Activated CD8-positive, alpha-beta memory T cell treated with anti-CD3 and anti-CD28 coated beads for 1 hour (primary cell): ENCODE measurements around the gene MEI4.
"Not testable (repeated sequence)": the region's sequence is repeated elsewhere in the genome, so short reads cannot be mapped to it uniquely, and the experiment has no call there.

Source experiments
- DNase-seq, 2 donors: peaks; one replicate each; pipeline ENCODE4 v3.0.0-alpha.2; 2020; ENCODE audit warnings: low read depth in 1 of 2; ENCODE audit errors: extremely low read depth in 1 of 2

MEI4 gene, protein sequence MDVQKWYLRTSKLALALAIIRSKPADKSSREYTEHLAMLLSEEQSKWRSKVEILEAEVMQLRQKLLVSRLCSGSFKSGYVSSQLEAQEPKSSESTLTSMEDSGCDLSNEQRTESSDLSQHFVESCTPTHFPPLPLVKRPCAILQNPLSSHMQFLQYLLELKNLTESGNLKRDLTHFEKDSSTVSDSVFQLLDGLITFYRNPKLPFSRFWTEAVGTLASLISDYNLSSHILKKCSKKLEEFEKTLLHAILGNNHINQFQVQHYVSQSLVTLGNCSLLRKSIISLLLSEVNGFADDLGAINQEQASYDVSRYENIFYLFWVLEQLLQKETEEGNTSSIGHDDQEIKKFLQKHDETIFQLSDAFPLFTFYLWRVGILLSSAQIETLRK

DNA sequence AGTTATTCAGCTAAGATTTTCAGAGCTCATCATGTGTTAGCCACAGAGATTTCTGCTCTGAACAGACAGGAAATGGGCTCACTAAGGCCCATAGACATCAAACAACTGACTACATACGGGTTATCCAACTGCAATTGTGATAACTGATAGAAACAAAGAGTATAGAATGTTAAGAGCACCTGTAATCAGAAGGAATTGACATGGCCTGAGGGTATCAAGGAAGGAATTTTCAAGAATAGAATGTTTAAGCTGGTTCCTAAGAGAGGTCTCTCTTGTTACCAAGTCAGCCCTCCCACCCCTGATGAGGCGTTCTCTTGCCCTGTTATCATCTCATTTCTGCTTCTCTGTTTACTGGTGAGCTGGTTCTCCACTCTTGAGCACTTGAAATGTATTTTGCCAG is at the start of gene MEI4:
Gene MEI4, plus strand, starts transcription at position 301 of the 400 bp plus-strand sequence. CDS start 37,633 bp downstream, outside the sequence.
- no peak for DNase-seq

DNA sequence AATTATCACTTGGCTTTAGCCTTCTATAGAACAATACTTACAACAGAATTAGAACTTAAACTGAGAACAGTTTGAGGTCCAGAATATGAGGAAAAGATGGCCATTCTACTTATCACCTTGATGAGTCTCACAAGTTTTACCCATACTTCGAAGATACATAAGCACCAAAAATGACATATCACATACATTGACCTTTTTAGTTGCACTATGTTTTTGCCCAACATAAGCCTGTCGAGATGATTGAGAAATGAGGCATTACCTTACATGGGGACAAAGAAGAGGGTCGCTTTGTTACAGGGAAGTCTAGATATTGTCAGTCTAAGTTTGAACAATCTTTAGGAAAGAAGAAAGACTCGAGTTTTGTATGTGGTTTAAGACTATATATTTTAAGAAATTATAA is 48.4 kb upstream of the MEI4 start:
- no peak for DNase-seq

DNA sequence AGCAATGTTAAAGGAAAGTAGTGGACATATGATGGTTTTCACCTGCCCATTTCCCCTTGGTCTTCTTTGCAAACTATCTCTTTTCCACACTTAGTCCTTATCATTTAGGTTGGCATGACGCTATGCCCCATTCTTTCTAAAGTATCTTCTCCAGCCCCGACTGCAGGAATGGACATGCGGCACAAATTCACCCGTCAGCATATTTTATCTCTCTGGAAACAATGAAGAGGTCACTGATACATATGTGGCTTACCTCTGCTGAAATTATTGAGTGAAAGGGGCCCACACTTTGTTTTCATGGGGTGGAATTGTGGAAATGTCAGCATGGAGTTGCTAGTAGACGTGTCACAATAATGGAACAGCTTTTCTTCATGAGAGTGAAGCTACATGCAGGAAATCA is 45.8 kb upstream of the MEI4 start:
- DNase-seq, result no peak

DNA sequence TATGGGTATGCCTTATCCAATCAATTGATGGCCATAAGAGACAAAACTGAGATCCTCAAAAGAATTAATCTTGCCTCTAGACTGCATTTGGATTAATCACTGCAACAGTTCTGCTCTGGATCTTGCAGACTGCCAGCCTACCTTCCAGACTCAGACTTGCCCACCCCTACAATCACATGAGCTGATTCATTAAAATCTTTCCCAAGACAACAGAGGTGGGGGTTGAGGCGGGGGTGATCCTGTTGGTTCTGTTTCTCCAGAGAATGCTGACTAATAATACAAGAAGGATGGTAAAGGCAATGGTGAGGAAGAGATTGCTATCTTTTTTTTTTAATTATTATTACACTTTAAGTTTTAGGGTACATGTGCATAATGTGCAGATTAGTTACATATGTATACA is 43.7 kb upstream of the MEI4 start:
- no peak for DNase-seq

DNA sequence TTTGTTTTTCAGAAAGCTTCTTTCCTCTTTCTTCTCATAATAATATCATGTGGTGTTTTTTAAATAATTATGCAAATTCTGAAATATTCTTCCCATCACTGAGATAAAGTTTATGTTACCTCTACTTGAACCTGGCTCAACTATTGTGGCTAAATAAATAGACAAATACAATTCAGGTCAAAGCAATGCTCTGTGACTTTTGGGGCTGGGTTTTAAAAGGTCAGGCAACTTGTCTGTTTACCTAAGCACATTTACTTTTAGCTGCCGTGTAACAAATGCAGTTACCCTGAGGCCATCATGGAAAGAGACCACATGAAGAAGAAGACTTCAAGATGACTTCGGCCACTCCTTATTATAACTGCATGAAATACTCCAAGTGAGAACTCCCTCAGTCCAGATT is 33.7 kb upstream of the MEI4 start:
- DNase-seq, result no peak

DNA sequence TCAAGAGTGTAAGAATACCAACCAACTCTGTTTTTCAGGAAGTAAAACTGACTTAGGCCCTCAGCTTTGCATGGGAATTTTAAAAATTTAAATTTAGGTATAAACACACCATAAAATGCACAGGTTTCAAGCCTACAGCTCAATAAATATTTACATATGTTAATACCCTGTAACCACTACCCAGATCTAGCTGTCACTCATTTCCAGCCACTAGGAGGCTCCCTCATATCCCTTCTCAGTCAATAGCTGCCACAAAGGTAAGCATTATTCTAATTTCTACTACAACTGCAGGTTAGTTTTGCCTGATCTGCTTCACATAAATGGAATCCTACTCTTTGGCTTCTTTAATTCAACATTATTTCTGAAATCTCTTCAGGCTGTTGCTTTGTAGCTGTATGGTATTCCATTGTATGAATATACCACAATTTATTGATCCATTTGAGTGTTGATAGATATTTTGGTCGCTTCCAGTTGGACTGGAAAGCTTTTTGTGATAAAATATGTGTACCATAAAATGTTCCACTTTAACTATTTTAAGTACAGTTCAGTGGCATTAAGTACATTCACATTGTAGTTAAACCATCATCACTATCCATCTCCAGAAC is 32.5 kb upstream of the MEI4 start:
- DNase-seq, result no peak

DNA sequence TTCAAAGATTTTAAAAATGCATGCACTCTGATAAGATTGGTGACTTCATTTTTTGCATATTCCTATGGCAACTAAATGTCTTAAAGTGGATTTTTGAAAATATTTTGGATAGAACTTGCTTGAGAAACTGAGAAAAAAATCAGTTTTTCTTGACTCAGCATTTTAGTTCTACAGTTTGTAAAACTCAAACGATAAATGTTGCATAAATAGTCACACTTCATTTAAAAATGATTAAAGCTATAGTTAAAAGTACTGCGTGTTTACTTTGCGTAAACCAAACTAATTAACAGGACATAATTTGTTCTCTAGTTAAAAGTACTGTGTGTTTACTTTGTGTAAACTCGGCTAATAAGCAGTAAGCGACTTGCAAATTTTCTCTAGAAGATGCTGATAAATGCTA is 28.3 kb upstream of the MEI4 start:
- DNase-seq, result no peak

DNA sequence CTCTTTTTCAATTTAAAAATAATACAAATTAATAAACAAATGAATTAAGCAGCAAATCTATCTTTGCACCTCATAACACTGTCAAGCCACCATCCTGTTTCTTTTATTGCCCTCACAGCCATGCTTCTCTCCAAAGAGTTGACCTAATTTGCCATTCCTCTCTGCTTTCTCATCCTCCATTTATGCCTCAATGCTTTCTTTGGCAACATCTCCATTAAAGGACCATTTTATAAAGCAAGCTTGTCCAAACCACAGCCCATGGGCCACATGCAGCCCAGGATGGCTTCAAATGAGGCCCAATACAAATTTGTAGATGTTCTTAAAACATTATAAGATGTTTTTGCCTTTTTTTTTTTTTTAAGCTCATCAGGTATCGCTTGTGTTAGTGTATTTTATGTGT is 26.4 kb upstream of the MEI4 start:
- no peak for DNase-seq

DNA sequence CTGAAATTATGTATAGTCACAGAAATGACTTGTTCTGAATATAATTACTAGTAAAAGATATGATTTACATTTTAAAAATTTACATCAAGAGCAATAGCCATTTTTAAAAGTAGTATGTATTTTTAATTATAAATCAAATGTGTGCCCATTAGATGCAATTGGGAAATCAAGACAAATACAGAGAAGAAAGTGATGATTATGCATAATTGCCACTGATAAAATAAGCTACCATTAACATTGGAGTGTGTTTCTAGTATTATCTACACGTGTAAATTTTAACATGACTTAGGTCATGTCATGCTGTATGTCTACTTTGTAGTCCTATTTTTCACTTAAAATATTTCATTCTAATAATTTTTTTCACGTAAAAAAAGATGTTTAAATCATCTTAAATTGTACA is 22.8 kb upstream of the MEI4 start:
- DNase-seq, result no peak

DNA sequence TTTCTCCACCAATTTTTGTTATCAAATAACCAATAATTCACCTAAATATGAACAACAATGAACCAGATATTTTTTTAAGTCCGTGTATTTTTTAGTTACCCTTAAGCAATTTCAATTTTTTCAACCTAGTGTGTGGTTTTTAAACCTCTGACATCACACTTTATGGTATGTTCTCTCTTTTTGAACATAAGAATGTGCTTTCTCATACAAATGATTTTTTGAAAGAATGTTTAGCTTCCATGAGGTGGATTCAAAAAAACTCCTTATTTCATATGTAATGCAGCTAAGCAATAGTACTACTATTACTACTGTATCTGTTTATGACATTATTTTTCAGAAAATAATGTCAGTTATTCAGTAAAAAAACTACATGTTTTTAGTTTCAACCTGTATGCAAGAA is 19.4 kb upstream of the MEI4 start:
- no peak for DNase-seq

DNA sequence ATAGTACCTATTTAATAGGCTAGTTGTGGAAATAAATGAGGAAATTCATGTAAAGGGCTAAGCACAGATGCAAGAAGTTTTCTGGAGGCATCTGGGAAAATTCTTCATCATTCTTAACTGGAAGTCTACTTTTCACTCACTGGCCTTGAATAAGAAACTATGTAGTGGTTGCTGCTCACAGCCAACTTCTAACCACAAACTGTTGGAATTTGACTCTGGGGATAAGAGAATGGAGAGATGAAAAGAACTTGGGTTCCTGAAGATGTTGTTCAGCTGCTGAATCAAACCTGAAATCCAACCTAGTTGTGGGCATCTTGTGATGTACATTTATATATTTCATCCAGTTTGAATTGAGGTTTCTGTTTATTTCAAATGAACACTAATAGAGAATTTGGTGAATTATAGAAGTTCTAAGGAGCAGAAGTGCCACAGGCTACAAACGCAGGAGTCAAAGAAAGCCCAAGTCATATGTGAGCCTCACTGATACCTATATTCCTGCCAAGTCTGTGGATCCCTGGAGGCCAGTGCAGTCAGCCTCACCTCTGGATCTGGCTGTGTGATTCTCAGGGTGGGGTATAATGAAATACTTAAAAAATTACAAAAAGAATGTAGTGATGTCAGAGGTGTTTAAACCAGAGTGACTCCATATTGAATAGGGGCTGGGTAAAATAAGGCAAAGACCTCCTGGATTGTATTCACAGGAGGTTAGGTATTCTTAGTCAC is 18.7 kb upstream of the MEI4 start:
- DNase-seq, result no peak

DNA sequence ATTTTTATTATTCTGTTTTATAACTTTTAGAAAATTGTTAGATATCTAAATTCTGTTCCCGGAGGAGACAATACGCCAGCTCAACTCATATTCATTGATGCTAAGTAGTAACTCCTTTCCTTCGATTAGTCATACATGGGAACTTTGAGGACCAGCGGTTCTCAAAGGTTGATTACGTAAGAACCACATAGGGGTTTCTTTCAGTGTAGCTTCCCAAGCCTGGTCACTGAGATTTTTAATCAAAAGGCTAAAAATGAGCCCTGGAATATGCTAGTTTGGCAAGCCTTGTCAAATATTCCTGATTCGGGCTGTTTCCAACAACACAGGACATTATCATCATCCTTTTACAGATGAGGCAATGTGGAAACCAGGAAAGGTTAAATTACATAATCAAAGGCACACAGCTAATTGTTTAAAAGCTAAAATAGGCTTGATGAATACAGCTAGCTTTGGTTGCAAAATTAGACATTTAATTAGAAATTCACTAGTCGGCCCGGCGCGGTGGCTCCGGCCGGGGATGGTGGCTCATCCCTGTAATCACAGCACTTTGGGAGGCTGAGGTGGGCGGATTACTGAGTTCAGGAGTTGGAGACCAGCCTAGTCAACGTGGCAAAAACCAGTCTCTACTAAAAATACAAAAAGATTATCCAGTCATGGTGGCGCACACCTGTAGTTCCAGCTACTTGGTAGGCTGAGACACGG is 14.6 kb upstream of the MEI4 start:
- no peak for DNase-seq

DNA sequence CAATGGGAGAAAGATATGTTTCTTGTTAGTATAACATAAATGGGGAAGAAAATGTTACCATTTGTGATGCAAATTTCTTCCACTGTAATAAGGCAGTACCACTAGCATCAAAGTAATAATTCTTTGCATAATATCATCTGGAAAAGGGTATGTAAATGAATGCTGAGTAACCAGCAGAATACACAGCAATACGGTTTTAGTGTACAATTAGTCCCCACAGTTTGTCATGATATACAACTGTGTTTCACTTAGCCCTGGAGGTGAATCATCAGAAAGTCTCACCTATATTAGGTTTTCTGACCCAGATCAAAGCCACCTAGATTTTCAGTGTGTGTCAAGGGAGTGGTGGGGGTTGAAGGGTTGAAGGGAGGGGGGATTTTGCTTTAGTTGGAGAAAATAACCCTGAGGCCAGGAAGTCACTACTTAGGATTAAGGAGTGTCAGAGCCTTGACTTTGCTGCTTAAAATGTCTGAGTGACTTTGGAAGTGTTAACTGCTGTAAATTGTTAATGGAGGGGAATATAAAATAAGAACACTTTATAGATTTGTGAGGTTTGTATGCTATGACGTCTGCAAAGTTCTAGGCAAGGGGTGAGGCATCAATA is 8.6 kb upstream of the MEI4 start:
- DNase-seq, result no peak

DNA sequence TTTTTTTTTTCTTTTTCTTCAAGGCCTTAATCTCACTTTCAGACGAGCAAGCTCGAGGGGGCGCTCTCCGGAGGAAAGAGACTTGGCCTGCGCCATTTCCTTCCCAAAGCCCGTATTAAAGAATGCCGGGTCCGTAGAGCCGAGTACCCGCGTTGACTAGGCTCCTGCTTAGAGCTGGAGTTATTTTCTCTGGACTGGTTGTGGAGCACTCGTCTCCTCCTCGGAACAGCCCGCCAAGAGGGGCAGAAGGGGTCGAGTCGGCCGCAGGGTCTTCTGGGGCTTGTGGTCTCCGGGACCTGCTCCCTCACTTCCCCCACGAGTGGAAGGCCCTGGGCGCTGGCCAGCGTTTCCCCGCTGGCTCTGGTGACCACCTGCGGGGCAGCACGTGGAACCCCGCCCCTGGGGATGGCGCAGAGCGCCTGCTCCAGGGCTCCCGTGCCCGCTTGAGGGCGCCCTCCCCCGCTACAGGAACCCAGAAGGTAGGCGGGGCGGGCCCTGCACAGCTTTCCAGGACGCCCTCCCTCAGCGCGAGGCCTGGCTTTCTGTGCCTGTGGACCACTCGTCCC is 2.7 kb upstream of the MEI4 start:
- no peak for DNase-seq

DNA sequence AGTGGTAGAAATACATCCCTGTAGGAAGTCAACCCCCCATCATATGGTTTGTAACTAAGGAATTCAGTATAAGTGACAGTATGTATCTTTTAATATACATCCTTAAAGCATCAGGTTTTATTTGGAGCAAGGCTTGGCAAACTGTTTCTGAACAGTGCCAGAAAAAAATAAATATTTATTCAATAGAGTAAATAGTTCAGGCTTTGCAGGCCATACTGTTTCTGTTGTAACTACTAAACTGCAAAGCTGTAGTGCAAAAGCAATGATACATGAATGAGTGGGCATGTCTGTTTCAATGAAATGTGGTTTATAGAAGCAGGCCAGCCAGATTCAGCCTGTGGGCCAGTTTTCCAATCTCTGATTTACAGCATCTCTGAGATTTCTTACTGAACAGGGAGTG is 977 bp downstream of the MEI4 start:
- no peak for DNase-seq

DNA sequence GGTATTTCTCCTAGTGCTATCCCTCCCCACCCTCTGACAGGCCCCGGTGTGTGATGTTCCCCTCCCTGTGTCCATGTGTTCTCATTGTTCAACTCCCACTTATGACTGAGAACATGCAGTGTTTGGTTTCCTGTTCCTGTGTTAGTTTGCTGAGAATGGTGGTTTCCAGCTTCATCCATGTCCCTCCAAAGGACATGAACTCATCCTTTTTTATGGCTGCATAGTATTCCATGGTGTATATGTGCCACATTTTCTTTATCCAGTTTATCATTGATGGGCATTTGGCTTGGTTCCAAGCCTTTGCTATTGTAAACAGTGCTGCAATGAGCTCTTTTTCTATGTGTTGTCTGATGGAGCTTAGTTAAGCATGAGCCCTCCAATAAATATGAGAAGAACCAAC is 2.2 kb downstream of the MEI4 start:
- not testable (repeated sequence) for DNase-seq

DNA sequence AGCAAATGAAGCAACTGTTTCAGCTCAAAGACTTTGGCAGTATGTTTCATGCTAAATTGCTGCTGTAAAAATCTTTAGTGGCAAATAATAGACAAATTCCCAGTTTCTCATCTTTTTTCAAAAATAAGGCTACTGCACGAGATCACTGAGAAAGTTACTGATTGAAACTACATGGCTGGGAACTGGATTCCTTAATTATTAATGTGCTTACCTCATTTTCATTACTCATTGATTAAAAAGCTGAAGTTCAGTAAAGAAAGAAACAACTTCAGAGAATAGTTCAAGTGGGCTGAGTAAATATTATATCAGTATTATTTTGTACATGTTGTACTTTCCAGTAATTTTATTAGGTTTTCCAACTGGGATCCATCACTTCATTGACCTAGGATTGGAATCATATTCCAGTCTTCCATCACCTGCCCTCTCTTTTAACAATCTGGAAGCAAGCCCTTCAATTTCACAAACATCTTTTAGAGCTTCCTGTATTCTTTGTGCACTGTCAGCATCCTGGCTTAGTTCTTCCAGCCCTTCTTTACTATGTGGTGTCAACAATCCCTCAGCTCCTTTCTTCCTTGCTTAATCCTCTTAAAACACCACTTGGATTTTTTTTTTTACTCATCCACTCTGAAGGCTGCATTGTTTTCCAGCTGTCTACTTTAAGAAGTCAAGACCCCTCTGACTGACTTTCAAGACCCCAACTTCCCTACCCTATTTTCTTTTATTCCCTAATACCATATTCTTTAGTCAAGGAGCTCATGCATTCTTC is 4.3 kb downstream of the MEI4 start:
- no peak for DNase-seq

DNA sequence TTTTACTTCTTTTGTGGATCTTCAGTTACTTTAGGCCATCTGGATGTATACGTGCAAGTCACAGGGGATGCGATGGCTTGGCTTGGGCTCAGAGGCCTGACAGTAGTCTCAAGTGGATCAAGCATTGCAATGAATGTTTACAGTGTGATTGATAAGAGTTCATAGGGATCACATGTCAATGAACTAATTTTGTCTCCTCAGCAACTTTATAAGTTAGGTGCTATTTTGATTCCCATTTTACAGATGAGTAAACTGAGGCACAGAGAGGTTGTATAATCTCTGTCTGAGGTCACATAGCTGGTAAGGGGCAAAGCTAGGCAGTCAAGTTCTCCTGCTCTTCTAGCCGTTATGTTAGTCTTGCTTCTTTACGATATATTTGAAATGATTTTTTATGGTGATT is 13.5 kb downstream of the MEI4 start:
- DNase-seq, result no peak

DNA sequence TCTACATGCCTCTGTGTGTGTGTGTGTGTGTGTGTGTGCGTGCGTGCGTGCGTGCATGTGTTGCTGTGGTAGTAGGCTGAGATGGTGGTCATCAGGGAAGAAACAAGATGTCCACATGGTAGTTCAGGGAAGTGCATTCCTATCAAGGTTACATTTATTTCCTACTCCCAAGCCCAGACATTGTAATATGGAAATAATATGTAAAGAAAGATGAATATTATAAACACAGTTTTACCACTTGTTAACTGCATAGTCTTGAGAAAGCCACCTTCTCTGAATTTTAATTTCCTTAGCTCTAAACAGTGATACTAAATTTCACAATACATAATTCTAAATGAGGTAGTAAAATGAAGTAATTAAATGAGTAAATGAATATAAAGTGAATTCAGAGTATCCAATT is 14.0 kb downstream of the MEI4 start:
- no peak for DNase-seq

DNA sequence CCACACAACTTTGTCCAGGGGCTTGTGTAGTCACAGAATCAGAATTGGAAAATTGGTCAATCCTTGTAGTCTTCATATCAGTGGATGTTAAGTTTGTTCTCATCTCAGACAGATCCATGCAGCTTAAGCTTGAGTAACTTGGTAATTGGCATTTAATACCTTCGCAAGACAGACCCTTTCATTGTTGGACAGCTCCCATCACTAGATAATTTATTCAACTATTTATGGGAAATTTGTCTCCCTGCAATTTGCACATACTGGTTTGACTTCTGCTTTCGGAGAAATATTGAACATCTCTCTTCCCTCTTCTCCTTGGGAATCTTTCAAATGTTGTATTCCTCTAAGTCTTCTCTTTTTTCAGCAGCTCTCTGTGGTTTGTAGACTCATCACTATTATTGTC is 17.1 kb downstream of the MEI4 start:
- no peak for DNase-seq
